Skin of body (tissue), 2 donors: ENCODE data around the gene HCRTR1. TPM values are rescaled to one million over a fixed set of nuclear protein-coding genes. Genes with fewer than 3 reads are reported as not detected.

Experiments
- DNase-seq: peaks from one replicate; lab custom pipeline; 2025; lab: John Stamatoyannopoulos, UW
- total RNA-seq: library from RNA; depleted of rRNA; stranded (reverse); fragments of >200 nt; gene quantifications from one replicate; pipeline ENCODE4 v1.2.3, GENCODE V29; 2014

HCRTR1 gene
- total RNA-seq, 1 donor from 2014 or later: not detected

DNA sequence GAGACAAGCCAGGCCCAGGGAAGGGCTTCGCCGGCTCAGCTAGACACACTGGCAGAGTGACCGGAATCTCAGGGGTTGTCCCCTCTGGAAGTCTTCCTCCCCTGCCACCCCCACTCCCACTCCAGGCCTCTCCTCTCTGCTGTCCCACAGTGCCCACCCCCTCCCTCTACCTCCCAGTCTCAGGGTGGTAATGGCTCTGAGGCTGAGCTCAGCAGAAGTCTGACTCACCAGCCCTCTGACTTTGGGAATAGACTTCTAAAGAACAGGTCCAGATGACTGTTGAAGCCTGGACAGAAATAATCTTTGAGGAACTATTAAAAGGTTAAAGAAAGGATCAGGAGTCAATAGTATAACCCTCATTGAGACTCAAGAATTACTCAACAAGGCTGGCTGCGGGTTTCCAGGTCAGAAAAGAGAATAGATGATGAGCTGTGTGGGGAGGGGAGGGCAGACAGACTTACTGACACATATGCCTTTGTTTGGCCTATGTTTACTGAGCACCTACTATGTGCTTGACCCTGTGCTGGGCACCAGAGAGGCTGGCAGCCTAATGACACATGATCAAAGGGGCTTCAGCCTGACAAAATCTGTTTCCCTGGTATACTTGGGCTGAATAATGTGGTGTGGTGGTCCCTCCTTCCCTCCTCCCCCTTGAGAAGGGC is 8.2 kb downstream of the HCRTR1 start:
- DNase-seq: no peak

DNA sequence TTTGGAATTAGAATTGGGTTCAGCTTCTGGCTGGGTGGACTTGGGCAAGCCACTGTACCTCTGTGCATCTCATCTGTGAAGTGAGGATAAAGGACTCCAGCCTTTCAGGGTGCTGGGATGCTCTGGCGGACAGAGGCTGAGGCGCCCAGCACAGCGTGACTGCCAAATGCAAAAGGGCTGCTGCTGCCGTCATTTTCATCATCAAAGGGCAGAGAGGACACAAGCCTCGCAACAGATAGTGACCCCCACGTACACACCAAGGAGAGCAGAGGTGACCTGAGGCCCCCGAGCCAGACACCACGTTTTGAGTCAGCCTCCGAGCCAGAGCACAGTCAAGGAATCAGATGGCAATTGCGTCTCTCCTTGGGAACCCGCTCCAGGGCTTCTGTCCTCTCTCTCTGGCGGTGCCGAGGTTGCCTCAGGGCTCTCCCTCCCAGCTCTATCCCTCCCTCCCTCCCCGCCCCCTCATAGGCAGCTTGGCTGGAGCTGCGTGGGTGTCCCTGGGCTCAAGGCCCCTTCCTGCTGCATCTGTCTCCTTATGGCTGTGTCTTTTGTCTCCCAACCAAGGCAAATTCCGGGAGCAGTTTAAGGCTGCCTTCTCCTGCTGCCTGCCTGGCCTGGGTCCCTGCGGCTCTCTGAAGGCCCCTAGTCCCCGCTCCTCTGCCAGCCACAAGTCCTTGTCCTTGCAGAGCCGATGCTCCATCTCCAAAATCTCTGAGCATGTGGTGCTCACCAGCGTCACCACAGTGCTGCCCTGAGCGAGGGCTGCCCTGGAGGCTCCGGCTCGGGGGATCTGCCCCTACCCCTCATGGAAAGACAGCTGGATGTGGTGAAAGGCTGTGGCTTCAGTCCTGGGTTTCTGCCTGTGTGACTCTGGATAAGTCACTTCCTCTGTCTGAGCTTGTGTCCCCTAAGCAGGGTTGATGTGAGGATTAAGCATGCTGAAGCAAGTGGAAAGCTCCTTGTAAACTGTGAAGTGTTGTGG is 9.0 kb downstream of the HCRTR1 start:
- no peak for DNase-seq

DNA sequence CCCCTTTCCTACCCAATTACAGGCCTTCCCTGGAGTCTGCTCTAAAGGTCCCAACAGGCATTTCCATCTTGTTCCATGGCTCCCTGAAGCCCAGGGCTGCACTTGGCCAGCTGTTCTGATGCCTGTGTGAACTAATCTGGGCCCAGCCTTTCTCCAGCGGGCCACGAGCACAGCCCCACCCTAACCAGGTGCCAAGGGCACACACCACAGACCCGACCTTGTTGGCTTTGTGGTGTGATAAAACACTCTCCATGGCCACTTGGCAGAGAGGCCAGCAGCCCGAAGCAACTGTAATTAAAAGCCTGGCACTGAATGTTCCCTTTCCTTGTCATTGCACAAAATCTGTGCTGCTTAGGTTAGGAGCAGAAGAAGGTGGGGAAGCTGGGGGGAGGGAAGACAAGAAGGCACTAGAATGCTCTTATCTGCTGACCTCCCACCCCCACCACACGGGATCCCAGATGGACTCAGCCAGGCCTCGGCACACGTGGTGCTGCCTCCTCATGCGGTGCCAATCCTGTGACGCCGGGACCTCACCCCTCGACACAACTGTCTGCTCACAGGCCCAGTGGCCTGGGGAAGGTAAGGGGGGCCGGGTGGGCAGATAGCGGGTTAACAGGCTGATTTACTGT is 9.9 kb downstream of the HCRTR1 start:
- no peak for DNase-seq

DNA sequence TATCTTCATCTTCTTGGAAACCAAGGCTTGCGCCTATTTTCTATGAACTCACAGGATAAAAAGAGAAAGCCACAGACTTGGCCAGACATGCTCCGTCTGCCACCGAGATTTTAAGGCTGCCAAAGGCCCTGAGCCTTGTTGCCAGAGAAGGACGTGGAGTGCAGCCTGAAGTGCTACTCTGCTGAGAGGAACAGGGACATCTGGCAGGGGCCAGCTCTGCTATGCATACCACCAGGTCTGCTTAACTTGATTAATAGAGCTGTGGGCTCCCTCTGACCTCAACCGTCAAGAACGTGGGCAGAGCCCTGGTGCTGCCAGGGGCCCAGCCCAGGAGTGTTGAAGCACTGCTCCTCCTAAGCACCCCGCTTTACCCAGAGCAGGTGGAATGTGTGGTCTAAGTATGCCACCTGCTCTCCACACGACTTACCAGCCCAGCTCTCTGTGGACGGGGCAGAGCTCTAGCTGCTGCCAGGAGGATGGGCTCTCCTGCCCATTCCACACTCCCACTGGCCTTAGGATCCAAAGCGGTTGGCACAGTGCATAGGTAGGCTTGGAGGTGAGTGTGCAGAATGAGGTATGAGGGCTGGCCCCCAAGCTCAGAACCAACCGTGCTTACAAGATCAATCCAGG is 10.6 kb downstream of the HCRTR1 start:
- no peak for DNase-seq

DNA sequence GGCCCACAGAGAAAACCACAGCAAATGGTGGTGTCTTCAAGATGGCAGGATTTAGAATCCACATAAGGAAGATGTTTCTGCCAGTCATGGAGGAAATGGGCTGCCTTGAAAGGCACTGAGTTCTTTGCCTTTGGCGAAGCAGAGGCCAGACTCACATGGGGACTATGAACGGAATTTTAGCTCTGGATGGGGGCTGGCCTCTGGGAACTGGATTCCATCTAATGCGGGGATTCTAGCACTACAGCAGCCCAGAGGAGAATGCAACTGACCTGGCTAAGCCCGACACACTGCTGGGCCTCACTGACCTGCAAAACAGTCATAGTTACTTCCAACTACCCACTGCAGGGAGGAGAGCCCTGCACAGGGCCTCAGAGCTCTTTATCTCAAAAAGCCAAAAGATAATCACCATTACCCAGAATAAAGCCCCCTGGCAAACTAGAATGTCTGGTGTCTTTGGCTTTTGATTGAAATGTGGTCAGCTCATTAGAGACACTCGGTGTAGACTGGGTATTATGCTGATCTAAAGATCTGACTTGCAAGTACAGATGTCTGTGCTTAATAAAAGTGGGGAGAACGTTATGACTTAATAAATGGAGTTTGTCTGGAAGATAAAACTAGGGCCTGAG is 11.6 kb downstream of the HCRTR1 start:
- DNase-seq: no peak

DNA sequence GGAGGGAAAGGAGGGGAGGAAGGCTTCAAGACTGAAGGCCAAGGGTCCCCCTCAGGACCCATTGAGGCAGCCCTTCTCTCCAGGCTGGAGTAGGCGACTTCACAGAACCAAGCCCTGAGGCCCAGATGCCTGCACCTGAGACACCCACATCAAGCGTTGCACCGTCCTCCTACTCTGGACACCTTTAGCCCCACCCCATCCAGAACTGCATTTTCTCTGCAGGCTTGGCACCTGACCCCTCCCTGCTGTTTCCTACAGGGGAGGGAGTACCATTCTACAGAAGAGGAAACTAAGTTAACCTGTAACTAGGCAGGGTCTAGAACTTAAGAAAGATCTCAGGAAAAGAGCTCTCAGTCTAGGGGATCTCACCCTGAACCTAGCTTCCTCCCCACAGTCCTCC is 15.2 kb downstream of the HCRTR1 start:
- no peak for DNase-seq

DNA sequence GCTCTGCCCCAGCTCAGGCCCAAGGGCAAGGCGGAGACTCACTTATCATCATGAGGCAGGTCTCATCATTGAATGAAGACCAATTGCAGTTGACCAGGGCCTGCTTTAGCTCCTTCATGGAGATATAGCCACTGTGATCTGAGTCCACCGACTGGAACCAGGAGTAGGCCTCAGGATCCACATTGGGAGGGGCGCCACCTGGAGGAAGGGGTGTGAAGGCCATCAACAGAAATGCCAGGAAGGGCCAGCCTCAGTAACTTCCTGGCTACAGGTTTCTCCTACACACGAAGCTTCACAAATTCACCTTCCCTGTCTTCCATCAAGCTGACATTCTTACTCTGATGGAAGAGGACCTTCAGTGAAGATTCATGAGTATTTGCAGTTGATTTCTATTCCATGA is 15.6 kb downstream of the HCRTR1 start:
- no peak for DNase-seq

DNA sequence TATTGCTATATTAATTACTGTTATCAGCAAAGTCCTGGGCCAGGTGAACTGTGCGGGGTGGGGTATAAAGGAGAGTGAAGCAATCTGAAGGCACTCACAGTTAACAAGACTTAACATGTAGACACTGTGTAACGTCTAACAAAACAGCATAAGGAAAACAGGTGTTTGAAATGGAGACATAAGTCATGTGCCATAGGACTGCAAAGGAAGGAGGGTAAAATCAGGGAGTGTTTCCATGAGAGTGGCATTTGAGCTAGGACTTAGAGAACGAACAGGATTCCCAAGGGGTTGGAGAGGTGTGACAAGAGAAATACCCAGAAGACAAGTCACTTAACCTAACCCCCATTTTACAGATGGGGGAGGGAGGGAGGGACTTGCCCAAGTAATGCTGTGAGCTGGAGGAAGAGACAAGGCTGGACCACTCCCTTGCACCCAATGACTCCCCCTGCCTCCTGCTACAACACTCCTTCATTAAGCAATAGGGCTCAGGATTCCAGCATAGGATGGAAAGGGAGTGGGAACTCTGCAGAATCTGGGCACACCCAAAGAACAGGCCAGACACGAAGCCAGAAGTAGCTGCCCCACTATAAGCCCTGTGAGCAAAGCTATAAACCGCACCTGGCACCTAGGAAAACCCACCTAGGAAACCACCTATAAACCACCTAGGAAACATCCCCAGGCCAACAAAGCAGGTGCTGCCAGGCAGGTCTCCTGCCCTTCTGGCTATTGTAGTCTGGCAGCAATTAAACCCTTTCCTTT is 20.6 kb downstream of the HCRTR1 start:
- DNase-seq: peak; percentile 20

DNA sequence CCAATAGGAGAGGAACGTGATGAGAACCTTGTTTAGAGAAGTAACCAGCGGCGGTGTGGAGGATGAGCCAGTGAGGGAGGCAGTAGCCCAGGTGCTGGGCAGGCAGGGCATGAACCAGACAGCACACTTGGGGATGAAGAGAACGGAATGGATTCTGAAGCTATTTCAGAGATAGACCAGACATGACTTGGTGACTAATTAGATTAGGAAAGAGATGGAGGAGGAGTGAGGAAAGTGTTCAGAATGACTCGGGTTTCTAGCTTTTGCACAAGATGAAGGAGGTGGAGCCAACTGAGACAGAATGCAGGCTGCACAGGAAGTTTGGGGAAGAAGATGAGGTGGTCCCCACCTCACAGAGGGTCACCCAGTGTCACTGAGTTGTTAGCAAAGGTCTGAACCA is 22.1 kb downstream of the HCRTR1 start:
- no peak for DNase-seq

DNA sequence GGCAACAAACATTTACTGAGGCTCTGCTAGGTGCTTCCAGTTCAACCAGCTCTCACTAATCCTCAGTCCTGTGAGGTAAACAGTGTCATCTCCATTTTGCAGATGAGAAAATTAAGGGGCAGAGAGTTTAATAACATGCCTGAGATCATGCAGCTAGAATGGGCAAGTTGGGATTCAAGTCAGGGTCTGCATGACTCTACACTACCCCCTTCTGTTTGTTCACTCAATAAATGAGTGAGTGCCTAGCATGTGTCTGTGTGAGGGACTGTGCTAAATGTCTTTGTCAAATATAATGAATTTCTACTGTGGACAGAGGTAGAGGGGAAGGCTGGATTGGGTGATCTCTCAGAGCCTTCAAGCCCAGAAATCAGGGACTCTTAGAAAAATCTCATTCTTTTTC is 22.7 kb downstream of the HCRTR1 start:
- DNase-seq: no peak

DNA sequence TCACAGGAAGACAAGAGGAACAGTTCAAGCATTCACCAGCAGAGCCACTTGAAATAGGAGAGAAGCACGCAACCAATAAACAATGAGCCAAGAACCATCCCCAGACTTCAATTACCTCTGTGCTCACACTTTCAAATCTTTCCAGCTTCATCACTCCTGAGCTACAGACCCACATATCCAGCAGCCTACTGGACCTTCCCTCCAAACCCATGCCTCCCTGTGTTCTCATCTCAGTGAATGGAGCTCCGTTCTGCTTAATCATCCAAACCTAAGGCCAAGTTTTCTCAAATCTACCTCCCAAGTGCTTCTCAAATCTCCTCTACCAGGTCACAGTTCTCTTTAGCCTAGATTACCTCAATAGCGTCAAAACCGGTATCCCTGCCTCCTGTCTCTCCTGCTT is 23.5 kb downstream of the HCRTR1 start:
- no peak for DNase-seq

DNA sequence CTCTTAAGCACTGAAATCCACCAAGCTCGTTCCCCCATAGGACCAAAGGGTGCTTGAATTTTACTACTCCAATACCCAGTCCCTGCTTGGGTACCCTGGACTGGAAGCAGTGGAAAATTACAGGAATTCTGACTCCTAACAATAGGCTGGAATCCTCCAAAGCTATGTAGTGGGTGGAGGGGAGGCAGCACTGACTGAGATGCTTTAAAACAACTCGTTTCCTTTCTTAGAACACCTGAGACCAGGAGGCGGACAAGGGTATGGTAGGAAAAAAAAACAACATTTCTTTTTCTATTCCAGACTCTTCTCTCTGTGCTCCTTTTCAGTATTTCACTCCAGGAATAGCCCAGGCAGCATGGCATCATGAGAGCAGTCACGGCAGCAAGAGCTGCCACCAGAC is 24.9 kb downstream of the HCRTR1 start:
- no peak for DNase-seq

DNA sequence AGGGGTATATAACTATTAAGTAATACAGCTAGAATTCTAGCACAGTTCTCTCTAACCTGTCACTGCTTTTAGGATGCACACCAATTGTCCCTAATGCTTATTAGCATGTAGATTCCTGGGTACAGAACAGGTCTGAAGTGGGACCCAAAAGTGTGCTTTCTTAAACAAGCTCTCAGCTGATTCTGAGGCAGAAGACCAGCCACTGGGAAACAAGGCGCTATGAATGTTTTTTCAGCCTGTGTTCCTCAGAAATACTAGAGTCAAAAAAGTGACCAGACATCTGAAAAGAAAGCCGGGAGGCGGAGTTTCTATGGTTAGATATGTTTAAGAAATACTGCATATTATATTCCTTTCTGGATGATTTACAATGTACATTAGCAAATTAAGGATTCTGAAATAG is 25.4 kb downstream of the HCRTR1 start:
- no peak for DNase-seq

DNA sequence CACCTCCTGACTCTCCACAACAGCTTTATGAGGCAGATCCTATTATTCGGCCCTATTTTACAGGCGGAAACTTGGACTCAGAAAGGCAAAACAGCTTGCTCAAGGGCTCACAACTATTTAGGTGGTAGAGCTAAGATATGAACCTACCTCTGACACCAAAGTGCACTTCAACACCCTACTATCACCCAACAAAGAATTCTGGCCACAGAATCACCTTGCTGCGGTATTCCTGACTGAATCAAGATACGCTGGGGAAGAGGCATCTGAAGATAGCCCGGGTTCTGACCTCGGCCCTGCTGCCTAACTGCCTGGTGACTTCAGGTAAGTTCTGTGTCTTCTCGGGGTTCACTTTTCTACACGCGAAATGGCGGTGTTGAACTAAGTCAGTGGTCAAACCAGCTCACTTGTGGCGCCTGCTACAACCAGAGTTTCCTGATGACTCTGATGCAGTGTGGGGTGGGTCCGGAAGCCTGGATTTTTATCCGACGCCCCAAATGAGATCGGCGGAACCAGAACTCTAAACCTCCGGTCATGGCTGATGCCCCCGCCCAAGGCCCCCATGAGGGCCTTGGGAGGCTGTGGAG is 26.6 kb downstream of the HCRTR1 start:
- DNase-seq: peak; percentile 33

DNA sequence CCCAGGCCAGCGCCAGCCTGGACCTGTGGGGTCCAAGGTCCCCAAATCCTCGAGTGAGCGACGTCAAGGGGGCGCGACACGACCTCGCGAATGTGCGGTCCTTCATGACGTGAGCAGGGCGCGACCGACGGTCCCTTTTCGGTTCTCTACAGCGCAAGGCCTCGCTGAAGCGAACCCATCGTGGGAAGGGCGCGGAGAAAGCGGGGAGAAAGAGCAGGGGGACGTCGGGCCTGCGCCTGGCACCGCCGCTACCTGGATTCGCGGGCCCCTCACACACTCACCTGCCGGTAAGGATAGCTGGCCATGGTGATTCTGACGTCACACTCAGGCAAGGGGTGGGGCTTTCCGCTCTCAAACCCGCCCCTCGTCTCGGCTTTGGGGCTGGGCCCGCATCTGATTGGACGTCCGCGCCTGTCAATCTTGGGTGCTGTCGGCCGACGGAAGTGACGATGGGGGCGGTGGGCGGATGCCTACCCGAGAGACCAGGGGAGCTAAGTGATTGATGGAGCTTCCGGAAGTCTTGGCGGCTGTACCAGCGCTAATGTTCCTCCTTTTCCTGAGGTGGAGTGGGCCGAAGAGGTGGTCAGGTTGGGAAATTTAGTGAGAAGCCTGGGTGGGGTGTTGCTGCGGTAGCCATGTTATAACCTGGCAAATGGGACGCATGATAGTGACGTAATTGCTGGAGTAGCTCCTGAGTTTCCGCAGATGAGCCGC is 27.2 kb downstream of the HCRTR1 start, which contains the start of gene PEF1:
Gene PEF1, minus strand, starts transcription at position 317 of the 714 bp plus-strand sequence. Its CDS starts 12 bp downstream, at position 305.
- DNase-seq: peak; percentile 100

DNA sequence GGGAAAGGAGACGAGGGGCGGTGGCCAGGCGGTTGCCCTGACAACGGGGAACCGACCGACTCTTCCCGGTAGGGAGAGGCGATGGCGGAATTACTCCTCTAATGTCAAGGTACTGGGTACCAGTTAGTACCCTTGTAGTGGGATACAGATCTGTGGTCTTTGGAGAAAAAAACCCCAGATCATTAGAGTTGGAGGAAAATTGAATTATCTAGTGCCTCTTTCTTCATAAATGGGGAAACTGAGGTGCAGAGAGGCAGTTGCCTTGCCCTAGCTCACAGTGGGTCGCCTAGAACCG is 27.7 kb downstream of the HCRTR1 start:
- no peak for DNase-seq

DNA sequence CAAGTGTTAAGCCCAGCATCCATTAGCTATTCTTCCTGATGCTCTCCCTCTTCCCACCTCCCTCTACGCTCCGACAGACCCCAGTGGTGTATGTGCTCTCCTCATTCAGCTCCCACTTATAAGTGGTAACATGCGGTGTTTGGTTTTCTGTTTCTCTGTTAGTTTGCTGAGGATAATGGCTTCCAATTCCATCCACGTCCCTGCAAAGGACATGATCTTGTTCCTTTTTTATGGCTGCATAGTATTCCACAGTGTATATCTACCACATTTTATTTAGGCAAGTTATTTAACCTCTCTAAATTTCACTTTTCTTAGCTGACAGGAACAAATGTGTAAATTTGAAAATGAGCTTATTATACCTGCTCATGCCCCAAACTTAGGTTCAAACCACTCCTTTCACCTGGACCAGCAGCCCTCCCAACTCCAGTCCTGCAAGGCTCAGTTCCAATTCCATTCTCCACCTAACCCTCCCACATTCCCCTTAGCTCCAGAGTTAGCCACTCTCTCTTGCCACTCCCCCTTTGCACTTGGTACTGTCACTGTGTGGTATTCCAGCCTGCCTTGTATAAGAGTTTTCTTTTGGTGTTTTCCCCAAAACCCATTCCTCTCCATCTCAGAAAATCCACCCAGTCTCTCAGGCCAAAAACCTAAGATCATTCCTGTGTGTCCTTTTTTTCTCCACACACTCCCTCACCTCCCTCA is 28.9 kb downstream of the HCRTR1 start:
- DNase-seq: no peak

DNA sequence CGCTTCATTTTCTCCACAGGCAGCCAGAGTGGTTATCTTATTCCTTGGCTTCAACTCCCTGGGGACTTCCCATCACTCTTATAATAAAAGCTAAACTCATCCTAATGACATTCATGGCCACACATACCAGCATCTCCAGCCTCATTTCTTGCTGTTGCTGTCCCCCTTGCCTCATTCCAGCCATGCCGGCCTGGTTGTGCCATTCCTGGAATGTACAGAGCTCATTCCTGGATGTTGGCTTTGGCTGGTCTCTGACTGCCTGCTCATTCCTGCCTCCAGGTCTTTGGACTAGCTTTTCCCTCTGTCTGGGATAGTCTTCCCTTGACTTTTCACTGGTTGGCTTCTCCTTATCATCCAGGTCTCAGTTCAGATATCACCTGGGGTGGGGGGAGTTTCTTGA is 29.6 kb downstream of the HCRTR1 start:
- no peak for DNase-seq

DNA sequence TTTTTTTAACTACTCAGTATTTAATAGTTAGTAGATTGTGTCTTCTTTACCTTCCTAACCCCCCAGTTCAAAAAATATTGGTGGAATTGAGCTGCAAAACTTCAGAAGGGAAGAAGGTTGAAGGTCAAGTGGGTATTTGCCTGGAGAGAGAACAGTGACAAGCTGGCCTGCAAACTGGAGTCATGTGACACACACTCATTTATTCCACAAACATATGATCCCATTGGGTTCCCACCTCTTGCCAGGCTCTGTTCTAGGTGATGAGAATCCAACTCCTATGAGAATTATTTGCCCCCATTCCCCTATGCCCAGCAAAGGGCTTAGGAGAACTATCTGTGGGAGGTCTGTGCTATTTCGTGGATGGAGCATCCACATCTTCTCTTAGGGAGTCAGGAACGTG is 30.7 kb downstream of the HCRTR1 start:
- DNase-seq: no peak
